Measurements from ENCODE around the gene UCKL1.
A peak's percentile ranks its signal among the peaks of the same experiment; 100 is the strongest.

UCKL1 gene

GRCh38 chr20:63900413-63900812 lies 55.8 kb downstream of the UCKL1 start:
- H3K4me3 ChIP-seq = no peak overlapping the region
- intact Hi-C loops (cut with DNase I; ENCODE audit: low total_unique reads) = no loop called here
- no peak for DNase-seq
- no peaks in the 10 kb centered on the region for H3K27me3 ChIP-seq
- H3K4me1 ChIP-seq = peaks cover 0 to 26% (median 17%) of the 10 kb centered on the region in 4 donors
- TF ChIP-seq, protein P1, sequence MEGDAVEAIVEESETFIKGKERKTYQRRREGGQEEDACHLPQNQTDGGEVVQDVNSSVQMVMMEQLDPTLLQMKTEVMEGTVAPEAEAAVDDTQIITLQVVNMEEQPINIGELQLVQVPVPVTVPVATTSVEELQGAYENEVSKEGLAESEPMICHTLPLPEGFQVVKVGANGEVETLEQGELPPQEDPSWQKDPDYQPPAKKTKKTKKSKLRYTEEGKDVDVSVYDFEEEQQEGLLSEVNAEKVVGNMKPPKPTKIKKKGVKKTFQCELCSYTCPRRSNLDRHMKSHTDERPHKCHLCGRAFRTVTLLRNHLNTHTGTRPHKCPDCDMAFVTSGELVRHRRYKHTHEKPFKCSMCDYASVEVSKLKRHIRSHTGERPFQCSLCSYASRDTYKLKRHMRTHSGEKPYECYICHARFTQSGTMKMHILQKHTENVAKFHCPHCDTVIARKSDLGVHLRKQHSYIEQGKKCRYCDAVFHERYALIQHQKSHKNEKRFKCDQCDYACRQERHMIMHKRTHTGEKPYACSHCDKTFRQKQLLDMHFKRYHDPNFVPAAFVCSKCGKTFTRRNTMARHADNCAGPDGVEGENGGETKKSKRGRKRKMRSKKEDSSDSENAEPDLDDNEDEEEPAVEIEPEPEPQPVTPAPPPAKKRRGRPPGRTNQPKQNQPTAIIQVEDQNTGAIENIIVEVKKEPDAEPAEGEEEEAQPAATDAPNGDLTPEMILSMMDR (IDR thresholded peaks at IDR 0.05) = no peak
- H3K9me3 ChIP-seq = no peaks in the 10 kb centered on the region
- no peak overlapping the region for H3K27ac ChIP-seq
- no peaks in the 10 kb centered on the region for H3K36me3 ChIP-seq

DNA sequence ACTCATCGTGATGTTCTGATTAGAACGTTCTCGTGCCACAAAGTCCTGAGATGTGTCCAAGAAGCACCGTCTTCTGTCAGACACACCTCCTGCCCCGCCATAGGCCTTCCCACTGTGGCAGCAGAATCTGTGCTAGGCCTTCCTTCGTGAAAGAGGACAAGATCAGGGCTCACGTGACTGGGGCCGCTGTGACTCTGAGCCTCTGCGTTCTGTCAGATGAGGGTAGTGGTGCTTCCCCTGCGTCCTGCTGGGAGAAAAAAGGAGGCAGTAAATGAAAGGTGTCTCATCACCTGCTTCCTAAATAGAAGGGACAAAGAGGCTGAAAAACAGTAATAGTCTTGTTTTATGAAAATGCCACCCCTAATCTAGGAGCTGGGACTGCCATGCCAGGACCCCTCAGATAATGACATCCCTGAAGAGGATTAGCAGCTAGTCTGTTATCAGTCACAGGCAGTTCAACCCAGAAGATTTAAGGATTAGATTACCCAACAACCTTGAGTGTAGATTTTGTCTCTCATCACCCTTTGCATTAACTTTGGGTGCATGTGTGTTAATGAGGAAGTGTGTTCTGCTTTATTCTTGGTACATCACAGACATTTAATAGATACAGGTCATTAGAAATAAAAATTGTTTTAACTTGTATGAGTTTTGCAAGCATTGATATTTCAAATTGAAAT lies 57.2 kb downstream of the UCKL1 start:
- intact Hi-C loops (cut with DNase I; ENCODE audit: low total_unique reads) = no loop called here

GRCh38 chr20:63897978-63898561 lies 58.1 kb downstream of the UCKL1 start:
- DNase-seq = no peak
- intact Hi-C loops (cut with DNase I; ENCODE audit: low total_unique reads) = no loop called here
- Histone ChIP-seq H3K27ac (no peak overlapping the region), H3K27me3 (no peaks in the 10 kb centered on the region), H3K4me3 (no peak overlapping the region), H3K9me3 (no peaks in the 10 kb centered on the region), H3K36me3 (no peaks in the 10 kb centered on the region), H3K4me1 (peaks cover 0 to 34% (median 23%) of the 10 kb centered on the region in 4 donors)
- TF ChIP-seq, protein P1 (IDR thresholded peaks at IDR 0.05) = no peak

More for the DNA sequence above, 57.2 kb downstream of the UCKL1 start:
- no peak for DNase-seq
- Histone ChIP-seq H3K4me3 (no peak overlapping the region), H3K36me3 (no peaks in the 10 kb centered on the region), H3K27ac (no peak overlapping the region), H3K4me1 (peaks cover 0 to 32% (median 21%) of the 10 kb centered on the region in 4 donors), H3K9me3 (no peaks in the 10 kb centered on the region), H3K27me3 (no peaks in the 10 kb centered on the region)
- TF ChIP-seq, protein P1 (IDR thresholded peaks at IDR 0.05) = no peak

DNA sequence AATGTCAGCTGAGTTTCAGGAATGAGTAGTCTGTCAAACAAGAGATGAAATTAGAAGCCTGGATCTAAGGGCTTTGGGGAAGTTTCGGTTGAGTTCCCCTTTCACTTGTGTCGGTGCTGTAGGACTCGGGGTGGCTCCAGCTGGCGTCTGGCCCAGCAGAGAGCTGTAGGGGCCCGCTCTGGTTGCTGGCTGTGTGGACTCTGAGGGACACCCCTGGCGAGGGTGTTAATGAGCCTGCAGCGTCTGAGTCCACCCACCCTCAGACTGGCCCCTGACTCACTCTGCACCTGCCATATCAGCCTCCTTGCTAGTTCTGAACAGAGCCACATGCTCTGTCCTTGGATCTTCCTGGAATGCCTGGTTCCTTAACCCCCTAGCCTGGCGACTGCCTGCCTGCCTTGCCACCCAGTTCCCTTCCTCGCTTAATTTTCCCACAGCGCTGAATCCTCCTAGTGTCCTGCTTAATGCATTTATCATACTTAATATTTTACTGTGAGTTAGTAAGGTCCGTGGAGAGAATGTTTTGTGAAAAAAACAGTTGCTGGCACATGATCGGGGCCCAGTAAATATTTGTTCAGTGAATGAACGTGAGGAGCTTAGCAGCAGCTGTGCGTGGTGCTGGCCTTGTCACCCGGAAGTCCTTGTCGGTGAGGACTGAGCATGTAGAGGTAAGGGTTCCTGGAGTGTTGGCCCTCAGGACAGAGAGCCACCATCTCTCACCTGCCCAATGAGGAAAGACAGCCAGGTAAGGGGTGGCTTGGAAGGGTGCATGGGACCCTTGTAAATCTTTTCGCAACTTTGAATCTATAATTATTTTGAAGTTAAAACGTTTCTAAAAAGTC lies 59.7 kb downstream of the UCKL1 start:
- Histone ChIP-seq H3K27me3 (no peaks in the 10 kb centered on the region), H3K27ac (peak overlapping the region; percentile 18 to 72), H3K36me3 (peaks cover under 1 to 6% (median 3%) of the 10 kb centered on the region in 3 donors), H3K9me3 (no peaks in the 10 kb centered on the region), H3K4me3 (peak overlapping the region; percentile 62 to 81), H3K4me1 (peaks cover 0 to 34% (median 23%) of the 10 kb centered on the region in 4 donors)
- TF ChIP-seq, protein P1 (IDR thresholded peaks at IDR 0.05) = no peak
- peak; percentile 52 to 73 for DNase-seq
- intact Hi-C loops (cut with DNase I; ENCODE audit: low total_unique reads) = no loop called here

- TF ChIP-seq, protein P1 (IDR thresholded peaks at IDR 0.05) = no peak
- H3K27me3 ChIP-seq = no peaks in the 10 kb centered on the region
- H3K36me3 ChIP-seq = peaks cover 6 to 12% (median 9%) of the 10 kb centered on the region in 3 donors
- H3K4me1 ChIP-seq = peaks cover 0 to 34% (median 23%) of the 10 kb centered on the region in 4 donors
- no peak for DNase-seq
- H3K9me3 ChIP-seq = no peaks in the 10 kb centered on the region
- intact Hi-C loops (cut with DNase I; ENCODE audit: low total_unique reads) = no loop called here
- peak overlapping the region; percentile 62 to 81 for H3K4me3 ChIP-seq
- peak overlapping the region; percentile 70 to 72 for H3K27ac ChIP-seq
These were observed 60.3 kb downstream of the UCKL1 start for GRCh38 chr20:63895952-63896263.
